ENCODE data around the gene TSPYL1. TPM values are rescaled to one million over a fixed set of nuclear protein-coding genes. Genes with fewer than 3 reads are reported as not detected.

TSPYL1 gene
- total RNA-seq, 4 donors from 2014 or later, result 16.1 to 59.8 (median 47.9) TPM

- in situ Hi-C loops (cut with MboI; ENCODE audit: low pct_ligation_motif_present in 1 of 4, low pct_unique_long_range_greater_than_20kb in 1 of 4, low sequenced_read_pairs in 3 of 4), result no loop called here
- H3K27ac ChIP-seq, result no peak overlapping the region
- TF ChIP-seq CTCF (IDR thresholded peaks at IDR 0.05) (no peak), EP300 (IDR thresholded peaks at IDR 0.05; ENCODE audit: low read depth) (no peak), POLR2AphosphoS5 (IDR thresholded peaks at IDR 0.05) (no peak), POLR2A (IDR thresholded peaks at IDR 0.05) (no peak)
- intact Hi-C loops (cut with DNase I; ENCODE audit: low total_unique reads), result no loop called here
- peaks cover 0 to 6% (median 0%) of the 10 kb centered on the region in 4 donors for H3K36me3 ChIP-seq
- H3K4me1 ChIP-seq, result peaks cover 6 to 20% (median 10%) of the 10 kb centered on the region in 4 donors
- no peak for DNase-seq
- no peak overlapping the region for H3K4me3 ChIP-seq
- 86 to 90% methylated on average over 4 of the region's 4 CpGs for WGBS, 2 donors (ENCODE audit: low coverage in 1 of 2)
- H3K27me3 ChIP-seq, result no peaks in the 10 kb centered on the region
- no peaks in the 10 kb centered on the region for H3K9me3 ChIP-seq
Measured at GRCh38 chr6:116246089-116246488, 33.6 kb downstream of the TSPYL1 start.

- in situ Hi-C loops (cut with MboI; ENCODE audit: low pct_ligation_motif_present in 1 of 4, low pct_unique_long_range_greater_than_20kb in 1 of 4, low sequenced_read_pairs in 3 of 4), result no loop called here
- no peak overlapping the region for H3K27ac ChIP-seq
- no peaks in the 10 kb centered on the region for H3K9me3 ChIP-seq
- H3K4me1 ChIP-seq, result peaks cover 0 to 5% (median 1%) of the 10 kb centered on the region in 4 donors
- no peak overlapping the region for H3K4me3 ChIP-seq
- no peaks in the 10 kb centered on the region for H3K27me3 ChIP-seq
- H3K36me3 ChIP-seq, result peaks cover 0 to 15% (median 1%) of the 10 kb centered on the region in 4 donors
- WGBS, 2 donors (ENCODE audit: low coverage in 1 of 2), result 63 to 65% methylated on average over 2 to 4 of the region's 4 CpGs
- no peak for DNase-seq
- intact Hi-C loops (cut with DNase I; ENCODE audit: low total_unique reads), result no loop called here
- TF ChIP-seq POLR2AphosphoS5 (IDR thresholded peaks at IDR 0.05), result no peak
- TF ChIP-seq POLR2A (IDR thresholded peaks at IDR 0.05), result no peak
- TF ChIP-seq EP300 (IDR thresholded peaks at IDR 0.05; ENCODE audit: low read depth), result no peak
- no peak for TF ChIP-seq CTCF (IDR thresholded peaks at IDR 0.05)
Measured at GRCh38 chr6:116244284-116244683, 35.4 kb downstream of the TSPYL1 start.

GRCh38 chr6:116239856-116240255 is 39.9 kb downstream of the TSPYL1 start:
- 92 to 100% methylated on average over 1 of the region's 1 CpG for WGBS, 2 donors (ENCODE audit: low coverage in 1 of 2)
- no peak for DNase-seq
- Histone ChIP-seq H3K4me3 (no peak overlapping the region), H3K9me3 (no peaks in the 10 kb centered on the region), H3K4me1 (peaks cover 0 to 5% (median 1%) of the 10 kb centered on the region in 4 donors), H3K27me3 (no peaks in the 10 kb centered on the region), H3K36me3 (peaks cover 0 to 9% (median 4%) of the 10 kb centered on the region in 4 donors), H3K27ac (no peak overlapping the region)
- TF ChIP-seq POLR2A (IDR thresholded peaks at IDR 0.05) (no peak), POLR2AphosphoS5 (IDR thresholded peaks at IDR 0.05) (no peak), EP300 (IDR thresholded peaks at IDR 0.05; ENCODE audit: low read depth) (no peak), CTCF (IDR thresholded peaks at IDR 0.05) (no peak)
- intact Hi-C loops (cut with DNase I; ENCODE audit: low total_unique reads), result no loop called here
- in situ Hi-C loops (cut with MboI; ENCODE audit: low pct_ligation_motif_present in 1 of 4, low pct_unique_long_range_greater_than_20kb in 1 of 4, low sequenced_read_pairs in 3 of 4), result no loop called here

GRCh38 chr6:116239256-116239655 is 40.5 kb downstream of the TSPYL1 start:
- no peak for TF ChIP-seq CTCF (IDR thresholded peaks at IDR 0.05)
- TF ChIP-seq EP300 (IDR thresholded peaks at IDR 0.05; ENCODE audit: low read depth), result no peak
- TF ChIP-seq POLR2AphosphoS5 (IDR thresholded peaks at IDR 0.05), result no peak
- no peak for TF ChIP-seq POLR2A (IDR thresholded peaks at IDR 0.05)
- no peak for DNase-seq
- intact Hi-C loops (cut with DNase I; ENCODE audit: low total_unique reads), result no loop called here
- no peaks in the 10 kb centered on the region for H3K9me3 ChIP-seq
- H3K4me1 ChIP-seq, result peaks cover 0 to 5% (median under 1%) of the 10 kb centered on the region in 4 donors
- H3K4me3 ChIP-seq, result no peak overlapping the region
- H3K27me3 ChIP-seq, result no peaks in the 10 kb centered on the region
- 100% methylated on average over 2 of the region's 2 CpGs; no CpG with 5 or more reads in 1 of the 2 donors for WGBS, 2 donors (ENCODE audit: low coverage in 1 of 2)
- in situ Hi-C loops (cut with MboI; ENCODE audit: low pct_ligation_motif_present in 1 of 4, low pct_unique_long_range_greater_than_20kb in 1 of 4, low sequenced_read_pairs in 3 of 4), result no loop called here
- peaks cover 0 to 9% (median 4%) of the 10 kb centered on the region in 4 donors for H3K36me3 ChIP-seq
- no peak overlapping the region for H3K27ac ChIP-seq
